GM12872 (cell line): Measurements from ENCODE around the gene RAD50.

Experiments
- CTCF ChIP-seq: IDR thresholded peaks from 3 replicates; pipeline ENCODE4 v1.5.1; 2011; ENCODE audit warnings: low read depth, mild to moderate bottlenecking, low read length, moderate library complexity; ENCODE audit not compliant: insufficient read depth

The RAD50 gene

GRCh38 chr5:132679166-132679565 lies 122.4 kb downstream of the RAD50 start:
- no peak for TF ChIP-seq CTCF

GRCh38 chr5:132679717-132680380 lies 123.1 kb downstream of the RAD50 start:
- TF ChIP-seq CTCF = no peak

GRCh38 chr5:132680780-132681475 lies 124.2 kb downstream of the RAD50 start:
- no peak for TF ChIP-seq CTCF

- no peak for TF ChIP-seq CTCF
These were observed 124.7 kb downstream of the RAD50 start for GRCh38 chr5:132681476-132681831.

GRCh38 chr5:132681983-132682382 lies 125.2 kb downstream of the RAD50 start:
- no peak for TF ChIP-seq CTCF

GRCh38 chr5:132684491-132684890 lies 127.7 kb downstream of the RAD50 start:
- no peak for TF ChIP-seq CTCF

- no peak for TF ChIP-seq CTCF
These were observed 128.3 kb downstream of the RAD50 start for GRCh38 chr5:132684922-132685720.
